HG03280 (cell line): ENCODE data around the gene DNTTIP2.
A peak's percentile ranks its signal among the peaks of the same experiment; 100 is the strongest.
"Not testable (repeated sequence)": the region's sequence is repeated elsewhere in the genome, so short reads cannot be mapped to it uniquely, and the experiment has no call there.

Experiments
- ATAC-seq: cut with Tn5 transposase; IDR thresholded peaks from one replicate; pipeline ENCODE4 v1.9.1; 2021; ENCODE audit warnings: mild to moderate bottlenecking, moderate library complexity; ENCODE audit not compliant: unreplicated experiment

The DNTTIP2 gene

DNA sequence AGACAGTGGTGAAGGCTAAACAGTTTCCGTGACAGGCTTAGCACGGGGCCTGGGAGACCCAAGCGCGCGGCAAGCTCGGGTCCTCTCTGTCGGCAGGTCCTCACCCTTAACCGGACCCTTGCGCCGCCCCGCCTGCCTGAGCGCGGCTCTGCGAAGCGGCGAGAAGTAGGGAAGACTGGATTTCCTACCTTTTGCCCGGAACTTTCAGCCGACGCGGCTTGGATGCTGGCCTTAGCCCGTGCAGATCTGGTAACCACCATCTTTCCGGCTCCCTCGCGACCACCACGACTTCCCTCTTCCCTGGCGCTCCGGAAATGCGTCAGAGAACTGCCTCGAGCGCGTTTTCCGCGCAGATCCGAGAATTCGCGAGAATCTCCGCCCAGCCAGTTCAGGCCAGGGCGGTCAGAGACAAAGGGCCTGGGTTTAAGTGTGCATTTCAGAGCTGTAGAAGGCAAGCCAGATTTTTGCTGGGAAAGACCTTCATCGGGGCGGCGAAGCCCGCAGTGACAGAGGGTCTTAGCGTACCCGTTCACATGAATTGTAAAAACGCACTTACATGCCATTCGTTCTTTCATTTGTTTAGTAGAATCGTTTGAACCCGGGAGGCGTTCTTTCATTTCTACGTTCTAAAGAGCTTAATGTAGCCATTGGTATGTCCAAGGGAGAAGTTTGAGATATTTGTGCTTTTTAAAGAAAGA, at the start of gene DNTTIP2:
DNTTIP2 (minus strand) TSS at position 318 of the 698 bp plus-strand sequence; CDS start at position 260, 58 bp downstream.
- ATAC-seq: peak; percentile 93

DNA sequence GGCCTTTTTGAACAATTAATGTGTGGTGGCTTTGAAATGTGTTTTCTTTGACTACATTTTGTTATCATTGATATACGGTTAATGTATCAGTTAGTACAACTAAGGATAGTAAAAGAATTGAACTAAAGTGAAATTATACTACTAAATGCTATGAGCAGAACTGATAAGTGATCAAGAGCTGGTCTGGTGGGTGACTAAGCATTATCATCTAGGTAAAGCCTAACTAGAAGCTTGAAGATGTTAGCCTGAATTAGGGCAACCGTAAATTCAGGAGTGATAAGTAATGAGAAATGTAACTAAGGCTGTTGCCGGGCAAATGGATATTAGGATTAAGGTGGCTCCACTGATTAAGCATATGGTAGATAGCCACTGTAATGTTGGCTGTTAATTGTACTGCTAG, 46.2 kb upstream of the DNTTIP2 start:
- no peak for ATAC-seq

DNA sequence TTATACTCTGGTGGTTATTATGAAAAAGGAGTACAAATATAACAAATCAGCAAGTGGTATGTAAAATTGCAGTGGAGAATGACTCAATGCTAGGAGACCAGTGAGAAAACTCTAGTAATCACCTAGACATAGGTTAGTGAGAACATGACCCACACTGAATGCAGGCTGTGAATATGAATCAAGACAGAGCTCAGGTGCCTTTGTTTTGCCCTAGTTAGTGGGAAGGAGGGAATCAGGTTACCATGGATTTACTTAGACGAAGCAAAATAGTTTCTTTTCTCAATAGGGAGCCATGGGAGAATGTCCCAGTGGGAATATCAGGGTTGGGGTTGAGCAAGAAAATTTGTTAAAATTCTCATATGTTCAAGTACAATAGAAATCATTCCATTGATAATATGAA, 40.8 kb upstream of the DNTTIP2 start:
- ATAC-seq: no peak

DNA sequence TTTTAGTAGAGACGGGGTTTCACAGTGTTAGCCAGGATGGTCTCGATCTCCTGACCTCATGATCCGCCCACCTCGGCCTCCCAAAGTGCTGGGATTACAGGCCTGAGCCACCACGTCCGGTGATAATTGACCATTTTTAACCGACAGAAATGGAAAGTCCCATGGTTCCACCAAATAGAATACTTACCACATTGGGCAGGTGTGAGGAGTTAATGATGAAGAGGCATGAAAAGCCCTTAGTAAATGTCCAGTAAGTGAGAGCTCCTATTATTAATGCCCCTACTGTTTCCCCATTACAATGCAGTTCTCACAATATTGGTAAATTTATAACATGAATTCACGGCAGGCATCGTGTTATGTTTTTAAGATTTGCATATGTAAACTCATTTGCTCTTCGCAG, 38.3 kb upstream of the DNTTIP2 start:
- no peak for ATAC-seq

DNA sequence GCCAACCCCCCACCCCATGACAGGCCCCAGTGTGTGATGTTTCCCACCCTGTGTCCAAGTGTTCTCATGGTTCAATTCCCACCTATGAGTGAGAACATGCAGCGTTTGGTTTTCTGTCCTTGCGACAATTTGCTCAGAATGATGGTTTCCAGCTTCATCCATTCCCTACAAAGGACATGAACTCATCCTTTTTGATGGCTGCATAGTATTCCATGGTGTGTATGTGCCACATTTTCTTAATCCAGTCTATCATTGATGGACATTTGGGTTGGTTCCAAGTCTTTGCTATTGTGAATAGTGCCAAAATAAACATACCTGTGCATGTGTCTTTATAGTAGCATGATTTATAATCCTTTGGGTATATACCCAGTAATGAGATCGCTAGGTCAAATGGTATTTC, 31.9 kb upstream of the DNTTIP2 start:
- not testable (repeated sequence) for ATAC-seq

GRCh38 chr1:93910305-93910704, 31.3 kb upstream of the DNTTIP2 start:
- no peak for ATAC-seq

- ATAC-seq: peak; percentile 96
Observed at GRCh38 chr1:93909146-93910050, 30.4 kb upstream of the DNTTIP2 start, which contains the start of gene GCLM. GCLM (minus strand) TSS chr1:93909430; CDS start chr1:93909163, 267 bp downstream.

DNA sequence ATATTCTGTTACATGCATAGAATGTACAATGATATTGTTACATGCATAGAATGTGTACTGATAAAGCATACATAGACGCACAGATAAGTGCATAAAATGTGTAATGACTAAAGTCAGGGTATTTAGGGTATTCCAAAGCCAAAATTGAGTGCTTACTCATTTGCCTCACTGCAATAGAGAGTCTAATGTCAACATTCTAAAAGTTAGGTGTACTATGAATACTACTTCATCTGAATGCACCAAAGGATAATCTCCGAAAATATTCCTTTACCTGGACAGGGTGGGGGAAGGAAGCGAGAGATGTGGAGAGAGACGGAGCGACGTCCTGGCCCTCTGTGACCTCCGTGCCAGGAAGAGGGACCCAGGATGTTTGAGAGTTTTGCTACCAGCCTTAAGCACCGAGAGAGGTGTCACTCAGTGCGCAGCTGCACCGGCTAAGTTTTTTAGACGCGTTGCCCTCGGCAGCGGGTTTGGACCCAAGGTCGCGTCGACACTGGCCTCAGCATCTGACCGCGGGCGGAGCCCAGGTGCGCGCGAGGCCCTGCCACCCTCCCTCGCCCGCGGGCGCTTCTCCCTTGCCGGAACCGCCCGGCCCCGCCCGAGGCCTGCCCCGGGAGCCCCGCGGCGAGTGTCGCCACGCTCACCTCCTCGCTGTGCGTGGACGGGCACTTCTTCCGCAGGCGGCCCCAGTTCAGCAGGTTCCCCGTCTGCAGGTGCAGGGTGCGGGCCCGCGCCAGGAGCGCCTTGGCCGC, 29.6 kb upstream of the DNTTIP2 start:
- peak; percentile 36 for ATAC-seq

DNA sequence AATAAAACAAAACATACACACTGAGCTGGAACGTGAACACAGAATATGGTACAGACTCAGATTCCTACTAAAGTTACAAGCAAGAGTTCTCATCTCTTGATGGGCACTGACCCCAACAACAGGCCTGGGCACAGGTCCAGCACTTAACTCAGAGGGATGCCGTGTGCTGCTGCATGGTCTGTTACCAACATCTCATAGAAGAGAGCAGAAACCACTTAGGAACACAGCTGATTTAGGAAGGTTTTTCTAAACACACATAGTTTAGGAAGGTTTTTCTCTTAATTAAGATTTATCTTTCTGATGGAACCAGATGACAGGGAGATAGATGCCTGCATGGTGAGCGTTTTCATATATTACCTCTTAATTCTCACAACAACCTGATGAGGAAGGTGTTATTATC, 28.7 kb upstream of the DNTTIP2 start:
- no peak for ATAC-seq

DNA sequence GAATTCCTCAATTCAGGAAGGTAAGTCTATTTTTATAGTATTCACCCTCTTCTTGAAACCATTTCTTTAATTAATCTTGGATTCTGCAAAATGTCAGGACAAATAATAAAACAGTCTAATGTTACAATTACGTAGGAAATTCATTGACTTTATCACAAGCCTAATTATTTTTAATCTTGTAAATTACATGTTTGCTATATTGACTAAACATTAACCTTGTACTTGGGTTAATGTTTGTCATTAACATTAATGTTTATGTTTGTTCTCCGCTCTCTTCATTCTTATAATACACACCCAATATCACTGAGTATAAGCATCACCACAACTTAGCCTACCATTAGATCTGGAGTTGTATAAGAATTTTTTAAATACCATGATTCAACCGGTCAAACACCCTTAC, 27.5 kb upstream of the DNTTIP2 start:
- ATAC-seq: no peak

DNA sequence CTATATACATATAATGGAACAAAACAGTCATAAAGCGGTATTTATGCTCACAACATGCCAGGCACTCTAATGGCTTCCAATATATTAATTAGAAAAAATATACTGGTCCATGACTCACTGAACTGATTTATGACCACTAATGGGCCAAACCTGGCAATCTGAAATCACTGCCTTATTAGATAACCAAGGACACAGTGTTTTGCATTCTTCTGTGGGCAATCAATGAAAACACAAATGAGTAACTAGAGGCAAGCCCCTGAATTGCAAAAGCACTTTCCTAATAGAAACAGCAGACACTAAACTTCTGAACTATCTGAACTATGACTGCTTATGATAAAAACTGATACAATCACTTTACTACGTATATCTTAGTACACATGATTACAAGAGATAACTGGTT, 26.7 kb upstream of the DNTTIP2 start:
- no peak for ATAC-seq

- no peak for ATAC-seq
Observed at GRCh38 chr1:93905051-93905450, 26.0 kb upstream of the DNTTIP2 start.

DNA sequence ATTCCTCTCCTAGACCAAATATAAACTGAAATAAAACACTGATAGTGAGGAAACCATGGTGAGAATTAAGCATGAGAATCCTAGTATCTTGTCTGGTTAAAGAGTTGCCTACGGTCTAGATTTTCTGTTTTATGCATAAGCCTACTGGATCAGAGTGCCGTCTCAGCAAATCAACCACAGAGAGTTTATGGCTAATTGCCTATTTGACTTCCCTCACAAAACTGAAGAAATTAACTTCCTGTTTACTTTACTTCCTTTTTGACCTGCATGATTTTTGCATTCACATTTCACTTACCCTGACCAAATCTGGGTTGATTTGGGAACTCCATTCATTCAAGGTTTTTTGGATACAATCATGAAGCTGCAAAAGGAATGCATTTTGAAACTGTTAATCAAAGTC, 25.2 kb upstream of the DNTTIP2 start:
- ATAC-seq: no peak

- ATAC-seq: no peak
Observed at GRCh38 chr1:93900723-93901504, 21.9 kb upstream of the DNTTIP2 start.

GRCh38 chr1:93899543-93900207, 20.7 kb upstream of the DNTTIP2 start:
- ATAC-seq: no peak

DNA sequence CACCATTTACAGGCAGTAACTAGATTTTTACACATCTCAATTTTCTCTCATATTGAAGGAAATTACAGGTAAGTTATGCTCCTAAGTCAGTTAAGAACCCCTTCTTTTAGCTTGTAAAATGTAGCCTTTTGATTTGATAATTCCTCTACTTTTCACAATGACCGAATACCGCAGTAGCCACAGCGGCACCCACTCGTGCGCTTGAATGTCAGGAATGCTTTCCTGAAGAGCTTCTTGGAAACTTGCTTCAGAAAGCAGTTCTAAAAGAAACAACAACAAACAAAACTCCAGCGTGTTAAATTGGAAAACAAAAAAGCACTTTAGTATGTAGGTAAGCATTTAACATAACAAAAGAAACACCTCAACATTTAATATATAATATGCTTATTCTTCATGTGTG, 9.9 kb upstream of the DNTTIP2 start:
- ATAC-seq: no peak

DNA sequence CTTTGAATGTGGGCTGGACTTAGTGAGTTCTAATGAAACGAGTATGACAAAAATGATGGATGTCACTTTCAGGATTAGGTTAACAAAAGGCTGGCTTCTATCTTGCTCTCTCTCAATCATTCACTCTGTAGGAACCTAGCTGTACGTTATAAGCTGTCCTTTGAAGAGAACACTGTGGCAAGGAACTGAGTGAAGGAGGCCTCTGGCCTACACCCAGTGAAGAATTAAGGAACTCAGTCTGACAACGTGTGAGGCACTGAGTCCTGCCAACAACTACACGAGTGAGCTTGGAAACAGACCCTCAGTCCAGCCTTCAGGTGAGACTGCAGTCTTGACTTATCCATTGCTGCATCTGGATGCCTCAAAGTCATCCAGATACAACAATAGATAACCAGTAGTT, 3.3 kb upstream of the DNTTIP2 start:
- no peak for ATAC-seq

DNA sequence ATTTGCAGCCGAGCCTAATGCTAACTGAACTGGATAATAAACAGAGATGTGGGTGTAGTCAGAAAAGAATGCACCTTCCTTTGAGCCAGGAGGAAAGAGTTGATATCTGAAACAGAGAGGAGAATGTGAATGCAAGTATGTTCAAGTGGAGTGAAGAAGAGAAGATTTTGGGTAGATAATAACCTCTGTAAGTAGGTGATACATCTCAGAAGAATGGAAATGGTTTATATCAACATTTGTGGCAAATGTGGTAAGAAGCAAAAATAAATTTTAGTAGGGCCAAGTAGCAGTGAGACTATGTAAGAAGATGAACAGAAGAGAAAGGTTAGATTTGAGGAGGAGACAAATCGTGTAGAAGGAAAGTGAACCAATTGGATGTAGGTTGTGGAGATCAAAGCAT, 1.7 kb upstream of the DNTTIP2 start:
- ATAC-seq: no peak

GRCh38 chr1:93878501-93878888, 511 bp downstream of the DNTTIP2 start:
- ATAC-seq: peak; percentile 63

DNA sequence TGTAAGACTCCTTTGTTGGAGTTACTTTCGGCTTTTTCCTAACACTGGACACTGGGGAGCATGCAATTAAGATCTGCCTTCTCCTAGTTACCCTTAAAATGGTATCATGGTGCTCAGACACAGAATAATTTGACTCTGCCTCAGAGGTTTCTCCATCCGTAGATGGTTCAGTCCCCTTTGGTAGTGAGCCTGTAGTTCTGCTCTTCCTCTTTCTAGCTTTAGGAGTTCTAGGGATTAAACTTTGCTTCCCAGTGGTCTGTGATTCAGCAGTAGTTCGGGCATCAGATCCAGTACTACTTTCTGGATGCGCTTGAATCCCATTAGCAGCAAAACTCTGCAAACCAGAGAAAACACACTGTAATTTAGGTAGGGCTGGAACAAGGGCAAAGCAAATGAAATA, 1.5 kb downstream of the DNTTIP2 start:
- no peak for ATAC-seq
